HG03439 (cell line): ENCODE data around the gene ARID5B.

Source experiments
- ATAC-seq: cut with Tn5 transposase; IDR thresholded peaks from one replicate; pipeline ENCODE4 v1.9.1; 2021; ENCODE audit warnings: mild to moderate bottlenecking, moderate library complexity; ENCODE audit not compliant: unreplicated experiment

ARID5B gene

DNA sequence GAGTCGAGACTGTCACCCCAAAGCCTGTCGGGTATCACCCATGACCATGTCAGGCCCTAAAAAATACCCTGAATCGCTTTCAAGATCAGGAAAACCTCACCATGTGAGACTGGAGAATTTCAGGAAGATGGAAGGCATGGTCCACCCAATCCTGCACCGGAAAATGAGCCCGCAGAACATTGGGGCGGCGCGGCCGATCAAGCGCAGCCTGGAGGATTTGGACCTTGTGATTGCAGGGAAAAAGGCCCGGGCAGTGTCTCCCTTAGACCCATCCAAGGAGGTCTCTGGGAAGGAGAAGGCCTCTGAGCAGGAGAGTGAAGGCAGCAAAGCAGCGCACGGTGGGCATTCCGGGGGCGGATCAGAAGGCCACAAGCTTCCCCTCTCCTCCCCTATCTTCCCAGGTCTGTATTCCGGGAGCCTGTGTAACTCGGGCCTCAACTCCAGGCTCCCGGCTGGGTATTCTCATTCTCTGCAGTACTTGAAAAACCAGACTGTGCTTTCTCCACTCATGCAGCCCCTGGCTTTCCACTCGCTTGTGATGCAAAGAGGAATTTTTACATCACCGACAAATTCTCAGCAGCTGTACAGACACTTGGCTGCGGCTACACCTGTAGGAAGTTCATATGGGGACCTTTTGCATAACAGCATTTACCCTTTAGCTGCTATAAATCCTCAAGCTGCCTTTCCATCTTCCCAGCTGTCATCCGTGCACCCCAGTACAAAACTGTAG is 191.0 kb downstream of the ARID5B start:
- ATAC-seq = no peak

DNA sequence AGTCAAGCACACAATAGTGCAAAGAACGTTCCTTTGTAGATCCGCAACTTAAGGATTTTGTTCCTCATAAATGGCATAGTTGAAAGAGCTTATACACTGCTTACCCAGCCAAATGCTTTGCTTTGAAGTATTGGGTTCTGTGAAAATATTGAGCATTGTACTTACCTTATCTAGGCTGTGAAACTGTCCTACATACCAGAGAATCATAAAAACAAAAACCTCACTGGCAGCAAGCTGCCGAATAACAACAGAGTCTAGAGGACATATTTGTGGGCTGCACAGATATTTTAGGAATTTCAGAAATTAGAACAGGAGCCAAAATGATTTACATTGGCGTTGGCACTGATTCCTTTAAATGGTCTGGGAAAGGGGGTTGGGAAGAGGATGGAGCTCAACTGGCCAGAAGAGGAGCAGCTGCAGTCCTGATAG is 192.4 kb downstream of the ARID5B start:
- no peak for ATAC-seq

DNA sequence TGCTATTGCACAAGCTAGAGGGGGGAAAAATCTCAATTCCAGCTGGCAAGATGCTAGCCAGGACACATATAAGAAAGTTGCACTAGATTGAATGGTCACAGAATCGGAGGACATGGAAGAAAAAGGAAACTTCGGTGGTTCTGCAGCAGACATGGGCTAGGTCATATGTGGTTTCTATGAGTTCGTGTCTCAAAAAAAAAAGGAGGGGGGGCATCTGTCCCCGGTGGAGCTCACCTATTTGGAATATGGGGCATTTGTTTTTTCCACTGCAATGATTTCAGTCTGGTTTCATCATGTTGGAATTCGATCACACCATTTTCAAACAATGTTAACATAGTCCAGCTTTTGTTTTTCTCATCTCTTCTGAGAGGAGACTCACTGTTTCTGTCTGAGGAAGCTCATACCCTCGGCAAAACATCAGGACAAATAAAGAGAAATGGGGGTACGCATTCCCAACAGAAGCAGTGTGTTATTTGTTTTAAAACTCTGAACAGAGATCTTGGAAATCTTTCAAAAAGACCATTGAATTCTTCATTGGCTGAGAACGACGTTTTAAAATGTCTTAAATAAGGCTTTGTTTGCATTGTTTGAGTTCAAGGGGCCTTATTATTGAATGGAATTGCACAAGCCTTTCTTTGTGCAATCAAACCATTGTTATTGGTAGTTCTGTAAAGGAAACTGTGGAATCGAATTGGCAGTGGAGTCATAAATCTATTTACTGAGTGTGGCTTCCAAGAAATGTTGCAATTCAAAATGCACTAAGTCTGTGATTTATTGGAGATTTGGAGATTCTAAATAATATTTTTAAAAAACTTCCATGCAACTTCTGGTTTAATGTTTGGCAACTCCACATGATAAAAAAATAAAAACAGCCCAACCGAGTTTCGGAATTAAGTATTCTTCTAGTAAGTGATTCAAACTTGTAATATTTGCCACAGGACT is 194.0 kb downstream of the ARID5B start:
- ATAC-seq = no peak

DNA sequence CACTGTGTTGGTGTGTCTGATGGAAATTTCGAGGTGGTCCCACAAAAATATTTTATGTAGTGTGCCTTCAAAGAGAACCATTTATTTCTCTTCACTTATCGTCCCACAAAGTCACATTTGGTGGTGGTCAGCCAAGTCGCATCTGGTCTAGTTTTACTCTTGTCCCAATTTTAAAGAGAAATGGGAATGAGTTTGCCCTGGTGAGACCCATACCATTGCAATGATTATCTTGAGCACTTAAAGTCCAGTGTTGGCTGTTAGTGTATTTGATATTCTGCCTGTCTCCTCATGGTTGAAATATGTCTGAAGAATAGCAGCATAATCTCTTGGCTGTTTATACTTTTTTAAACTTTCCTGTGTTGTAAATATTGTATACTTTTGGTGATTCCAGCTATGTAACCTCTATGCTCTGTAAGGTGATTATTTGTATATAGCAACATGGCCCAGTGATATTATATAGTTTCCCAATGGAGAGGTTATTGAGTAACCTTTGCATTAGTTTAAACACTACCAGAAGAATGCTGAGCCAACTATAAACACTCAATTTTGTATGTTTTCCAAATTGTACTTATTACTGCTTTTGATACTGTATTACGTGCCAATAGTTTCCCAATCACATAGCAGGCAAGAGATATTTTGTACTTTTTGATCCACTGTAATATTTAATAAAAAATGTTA is 194.9 kb downstream of the ARID5B start:
- ATAC-seq = no peak

DNA sequence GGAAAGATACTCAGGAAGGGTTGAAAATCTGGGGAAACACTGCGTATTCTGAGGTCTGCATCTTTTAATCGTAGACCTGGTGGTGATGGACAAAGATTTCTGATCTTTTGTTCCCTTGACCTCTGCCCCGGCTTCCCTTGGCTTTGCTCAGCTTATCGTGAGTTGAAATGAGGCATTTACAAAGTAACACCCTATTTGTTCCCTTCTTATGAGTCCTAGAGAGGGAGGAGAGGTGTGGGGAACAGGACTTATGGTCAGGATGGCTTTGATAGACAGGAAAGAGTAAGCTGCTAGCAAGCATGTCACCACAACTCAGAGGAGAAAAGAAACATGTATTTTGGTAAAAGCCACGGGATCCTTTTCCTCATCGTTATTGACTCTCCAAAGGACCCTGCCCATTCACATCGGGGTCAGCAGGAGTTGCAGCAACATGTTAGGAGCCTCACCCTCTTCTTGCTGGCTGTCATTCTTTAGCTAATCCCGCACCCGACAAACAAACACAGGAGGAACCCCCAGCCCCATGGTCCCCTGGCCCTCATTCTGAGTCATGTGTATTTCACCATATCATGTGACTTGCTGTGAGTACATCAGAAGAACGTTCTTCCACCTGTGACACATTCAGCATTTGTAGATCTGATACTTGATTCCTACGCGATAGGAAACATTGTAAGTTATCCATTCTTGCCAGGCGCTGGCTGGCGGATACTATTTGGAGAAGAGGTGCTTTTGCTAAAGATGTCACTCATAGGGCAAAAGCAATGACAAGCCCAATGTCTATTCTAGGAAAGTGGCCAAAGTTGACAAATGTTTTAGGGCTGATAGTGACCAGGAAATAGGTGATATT is 197.0 kb downstream of the ARID5B start:
- ATAC-seq = no peak

DNA sequence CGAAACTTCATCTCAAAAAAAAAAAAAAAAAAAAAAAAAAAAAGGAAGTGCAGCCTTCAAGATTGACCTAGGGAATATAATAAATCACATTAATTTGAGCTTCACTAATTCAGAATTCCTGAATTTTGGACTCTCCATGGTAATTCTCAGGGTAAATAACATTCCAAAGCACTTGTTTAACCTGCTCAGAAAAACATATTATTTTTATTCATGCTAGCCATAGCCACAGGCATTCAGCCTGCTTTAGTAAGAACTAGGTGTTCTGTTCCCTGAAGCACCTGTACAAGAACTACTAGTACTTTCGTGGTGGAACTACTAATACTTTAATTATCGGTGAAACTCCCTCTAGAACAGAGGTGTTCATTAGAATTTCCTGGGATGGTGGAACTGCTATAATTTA is 197.8 kb downstream of the ARID5B start:
- ATAC-seq = no peak

DNA sequence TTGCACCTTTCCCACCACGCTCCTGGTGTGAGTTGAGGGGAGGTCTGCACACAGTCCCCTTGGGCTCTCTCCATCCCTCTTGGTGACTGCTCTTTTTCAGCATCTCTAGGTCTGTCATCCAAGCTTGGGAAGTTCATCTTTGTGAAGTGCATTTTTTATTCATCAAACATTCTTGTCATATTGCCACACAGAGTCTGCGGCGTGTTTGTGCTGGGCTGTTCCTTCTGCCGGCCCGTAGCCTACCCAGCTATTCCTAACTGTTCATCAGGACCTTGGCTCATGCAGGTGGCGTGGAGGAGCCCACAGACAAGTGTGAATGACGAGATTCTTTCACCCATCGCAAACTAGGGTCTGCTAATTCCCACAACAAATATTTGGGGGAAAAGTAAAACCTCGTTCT is 202.4 kb downstream of the ARID5B start:
- no peak for ATAC-seq

DNA sequence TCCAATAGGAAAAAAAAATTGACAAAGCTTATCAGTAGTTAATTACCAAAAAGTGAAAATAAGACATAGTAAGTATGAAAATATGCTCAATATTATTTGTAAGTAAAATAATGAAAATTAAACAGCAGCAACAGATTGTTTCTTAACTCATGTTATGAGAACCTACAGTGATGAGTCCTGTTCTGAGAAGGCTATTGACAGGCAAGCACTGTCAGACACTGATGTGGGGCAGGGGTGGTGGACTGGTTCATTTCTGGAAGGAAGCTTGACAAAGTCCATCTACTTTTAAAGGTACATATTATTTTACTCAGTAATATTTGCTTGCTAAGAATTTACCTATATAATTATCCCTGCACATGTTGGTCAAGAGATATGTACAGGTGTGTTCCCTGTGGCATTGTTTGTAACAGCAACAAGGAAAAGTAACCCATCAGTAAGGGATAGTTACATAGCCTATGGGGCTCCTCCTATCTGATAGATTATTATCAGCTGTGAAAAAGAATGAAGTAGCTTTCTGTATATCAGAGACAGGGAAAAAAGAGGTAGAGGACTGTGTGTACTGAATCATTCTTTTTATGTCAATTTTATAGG is 205.5 kb downstream of the ARID5B start:
- ATAC-seq = no peak

DNA sequence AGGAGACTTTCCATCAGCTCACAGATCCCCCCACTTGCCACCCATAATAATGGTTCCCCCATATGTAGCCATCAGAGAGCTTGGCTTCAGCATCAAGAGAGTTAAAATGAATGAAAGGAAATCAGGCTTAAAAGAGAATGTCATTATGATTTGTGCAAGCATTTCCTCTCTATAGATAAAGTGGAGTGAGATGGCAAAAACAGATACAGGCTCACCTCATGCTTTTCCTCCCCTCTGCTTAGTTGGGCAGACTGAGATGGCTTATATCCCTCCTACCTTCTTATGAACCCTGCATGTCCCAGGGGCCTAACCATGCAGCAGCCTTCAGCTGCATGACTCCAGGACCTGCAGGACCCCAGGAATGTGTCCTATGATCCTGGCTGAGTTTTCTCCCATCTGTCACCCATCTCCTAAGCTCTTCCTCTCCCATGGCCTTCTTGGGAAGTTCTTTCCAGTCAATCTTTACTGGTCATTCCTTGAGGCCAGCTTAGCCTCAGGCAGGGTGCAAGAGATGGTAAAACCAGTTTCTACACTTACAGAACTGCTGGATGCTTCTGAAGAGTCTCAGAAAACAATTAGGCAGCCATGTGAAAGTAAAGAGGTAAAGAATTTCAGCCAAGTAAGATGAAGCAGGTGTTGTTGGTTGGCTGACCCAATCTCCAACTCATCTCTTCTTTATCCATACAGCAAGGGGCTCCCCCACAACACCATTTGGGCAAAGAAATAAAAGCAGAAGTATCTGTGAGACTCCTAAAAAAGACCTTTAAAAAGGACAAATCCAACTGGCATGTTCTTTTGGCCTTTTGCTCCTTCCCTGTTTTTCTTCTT is 207.5 kb downstream of the ARID5B start:
- ATAC-seq = no peak

DNA sequence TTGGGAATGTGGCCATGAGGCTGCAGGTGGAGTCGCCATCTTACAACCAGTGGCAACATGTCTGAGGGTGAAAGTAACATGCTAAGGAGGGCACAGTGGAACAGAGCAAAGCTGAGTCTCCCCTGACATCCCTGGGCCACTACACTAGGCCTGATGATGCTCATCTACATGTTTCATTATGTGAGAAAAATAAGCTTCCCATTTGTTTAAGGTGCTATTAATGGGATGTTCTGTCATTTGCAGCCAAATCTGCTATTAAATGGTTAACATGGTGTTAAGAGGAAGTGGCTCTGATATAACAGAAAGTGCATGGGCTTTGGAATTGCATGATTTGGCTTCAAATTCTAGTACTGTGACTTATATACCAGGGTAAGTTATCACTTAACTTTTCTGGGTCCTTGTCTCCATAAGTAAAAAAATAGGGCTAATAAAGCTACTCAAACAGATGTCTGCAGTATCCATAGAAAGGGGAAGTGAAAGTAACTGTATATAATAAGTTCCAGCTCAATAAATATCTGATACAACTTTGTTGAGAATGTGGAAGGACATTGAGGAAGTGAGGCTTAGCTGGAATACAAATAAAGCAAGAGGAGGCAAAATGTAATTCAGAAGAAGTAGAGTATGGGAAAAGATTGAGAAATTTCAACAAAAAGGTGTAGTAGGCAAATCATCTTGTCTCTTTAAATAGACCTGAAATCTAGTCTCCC is 208.2 kb downstream of the ARID5B start:
- peak; percentile 71 for ATAC-seq

DNA sequence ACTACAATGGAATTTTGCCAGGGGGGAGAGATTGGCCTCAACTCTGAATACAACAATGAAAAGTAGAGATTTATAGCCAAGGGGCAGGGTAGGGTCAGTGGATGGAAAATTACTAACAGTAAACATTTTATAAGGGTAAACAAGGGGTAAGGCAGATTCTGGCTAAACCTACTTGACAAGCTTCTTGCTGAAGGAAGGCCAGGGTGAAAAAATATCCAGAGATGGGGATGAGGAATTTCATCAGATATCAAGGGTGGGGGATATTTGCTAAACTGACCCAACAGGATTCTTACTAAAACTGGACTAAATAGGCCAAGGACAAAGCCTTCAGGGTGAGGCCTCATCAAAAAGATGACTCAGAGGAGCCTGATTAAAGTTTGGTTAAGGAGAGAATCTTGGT is 210.8 kb downstream of the ARID5B start:
- ATAC-seq = no peak

DNA sequence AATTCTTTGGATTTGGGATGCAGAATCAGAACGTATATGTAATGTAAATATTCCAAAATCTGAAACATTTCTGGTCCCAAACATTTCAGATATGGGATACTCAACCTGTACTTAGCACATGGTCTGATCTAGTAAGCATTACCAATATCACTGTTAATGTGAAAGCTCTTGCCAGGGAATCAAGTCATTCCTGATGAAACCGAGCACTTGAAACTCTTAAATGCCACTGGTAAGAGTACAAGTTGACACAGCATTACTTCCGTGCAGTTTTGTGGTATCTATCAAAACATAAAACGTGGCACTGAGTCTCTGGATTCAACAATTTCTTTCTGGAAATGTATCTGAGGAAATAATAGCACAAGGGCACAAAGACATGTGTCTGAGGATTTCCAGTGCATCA is 211.5 kb downstream of the ARID5B start:
- ATAC-seq = no peak

DNA sequence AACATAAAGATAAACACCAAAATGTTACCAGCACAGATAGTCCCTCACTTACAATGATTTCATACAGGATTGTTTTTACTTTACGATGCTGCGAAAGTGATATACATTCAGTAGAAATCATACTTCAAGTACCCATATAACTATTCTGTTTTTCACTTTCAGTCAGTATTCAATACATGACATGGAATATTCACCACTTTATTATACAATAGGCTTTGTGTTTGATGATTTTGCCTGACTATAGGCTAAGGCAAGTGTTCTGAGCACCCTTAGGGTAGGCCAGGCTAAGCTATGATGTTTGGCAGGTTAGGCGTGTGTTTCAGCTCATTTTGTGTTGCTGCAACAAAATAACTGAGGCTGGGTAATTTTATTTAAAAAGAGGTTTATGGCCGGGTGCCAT is 212.2 kb downstream of the ARID5B start:
- ATAC-seq = no peak

DNA sequence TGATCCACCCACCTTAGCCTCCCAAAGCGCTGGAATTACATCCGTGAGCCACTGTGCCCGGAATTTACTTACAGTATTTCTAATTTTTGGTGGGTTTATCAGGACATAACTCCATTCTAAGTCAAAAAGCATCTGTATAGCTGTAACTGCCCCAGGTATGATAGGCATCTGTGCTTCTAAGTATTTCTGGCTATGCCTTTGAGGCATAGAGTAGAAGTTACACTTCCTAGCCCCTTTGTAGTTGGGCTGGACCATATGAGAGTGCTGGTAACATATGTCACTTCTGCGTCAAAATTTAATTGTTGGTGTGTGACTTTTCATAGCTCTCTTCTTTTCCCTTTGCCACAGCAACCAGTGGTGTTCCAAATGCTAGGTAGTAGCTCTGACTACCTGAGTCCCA is 213.8 kb downstream of the ARID5B start:
- no peak for ATAC-seq

DNA sequence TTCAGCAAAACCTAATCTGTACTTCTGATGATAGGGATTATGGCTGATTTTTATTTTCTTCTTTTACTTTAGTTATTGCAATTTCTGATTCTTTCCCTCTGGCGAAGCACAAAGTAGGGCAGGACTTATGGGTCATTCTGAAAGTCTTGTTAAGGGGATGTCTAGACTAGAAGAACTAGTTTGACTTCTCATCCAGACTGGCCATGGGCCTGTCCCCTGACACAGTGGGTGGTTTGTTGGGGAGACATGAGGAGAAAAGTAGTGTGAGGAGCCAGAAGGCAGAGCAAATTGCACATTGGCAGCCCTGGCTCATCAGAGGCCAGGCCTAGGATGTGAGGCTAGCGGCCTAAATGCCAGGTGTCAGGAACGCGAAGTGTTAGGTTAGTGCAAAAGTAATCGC is 214.3 kb downstream of the ARID5B start:
- no peak for ATAC-seq

DNA sequence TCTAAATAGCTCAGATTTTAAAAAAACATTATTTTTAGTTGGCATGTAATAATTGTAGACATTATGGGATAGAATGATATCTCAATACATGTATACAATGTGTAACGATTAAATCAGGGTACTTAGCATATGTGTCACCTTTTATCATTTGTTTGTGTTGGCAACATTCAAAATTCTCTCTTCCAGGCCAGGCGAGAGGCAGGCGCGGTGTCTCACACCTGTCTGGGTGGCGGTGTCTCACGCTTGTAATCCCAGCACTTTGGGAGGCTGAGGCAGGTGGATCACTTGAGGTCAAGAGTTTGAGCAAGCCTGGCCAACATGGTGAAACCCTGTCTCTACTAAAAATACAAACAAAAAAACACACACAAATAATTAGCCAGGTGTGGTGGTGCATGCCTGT is 215.4 kb downstream of the ARID5B start:
- no peak for ATAC-seq

DNA sequence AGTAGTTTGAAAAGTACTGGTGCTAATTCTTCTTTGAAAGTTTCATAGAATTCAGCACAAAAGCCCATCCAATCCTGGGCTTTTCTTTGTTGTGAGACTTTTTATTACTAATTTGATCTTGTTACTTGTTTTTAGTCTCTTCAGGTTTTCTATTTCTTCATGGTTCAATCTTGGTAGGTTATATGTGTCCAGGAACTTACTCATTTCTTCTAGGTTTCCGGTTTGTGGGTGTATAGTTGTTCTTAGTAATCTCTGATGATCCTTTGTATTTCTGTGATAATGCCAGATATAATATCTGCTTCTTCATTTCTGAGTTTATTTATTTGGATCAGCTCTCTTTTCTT is 219.7 kb downstream of the ARID5B start:
- ATAC-seq = no peak

DNA sequence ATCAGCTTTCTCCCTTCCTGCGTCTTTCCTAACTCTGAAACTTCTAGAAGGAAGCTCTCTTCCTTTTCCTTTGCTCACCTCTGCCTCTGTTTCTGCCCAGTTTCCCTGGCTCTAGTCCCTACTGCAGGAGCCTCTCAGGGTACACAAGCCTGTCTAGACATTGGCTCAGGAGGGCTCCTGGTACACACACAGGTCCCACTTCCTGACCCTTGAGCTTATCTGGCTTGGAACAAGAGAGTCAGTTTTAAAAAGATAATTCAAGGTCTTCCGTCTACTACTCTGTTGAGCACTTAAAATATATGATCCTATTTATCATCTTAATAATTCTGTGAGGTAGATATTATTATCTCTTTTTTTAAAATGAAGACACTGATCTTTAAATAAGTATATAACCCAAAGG is 226.5 kb downstream of the ARID5B start:
- ATAC-seq = no peak

DNA sequence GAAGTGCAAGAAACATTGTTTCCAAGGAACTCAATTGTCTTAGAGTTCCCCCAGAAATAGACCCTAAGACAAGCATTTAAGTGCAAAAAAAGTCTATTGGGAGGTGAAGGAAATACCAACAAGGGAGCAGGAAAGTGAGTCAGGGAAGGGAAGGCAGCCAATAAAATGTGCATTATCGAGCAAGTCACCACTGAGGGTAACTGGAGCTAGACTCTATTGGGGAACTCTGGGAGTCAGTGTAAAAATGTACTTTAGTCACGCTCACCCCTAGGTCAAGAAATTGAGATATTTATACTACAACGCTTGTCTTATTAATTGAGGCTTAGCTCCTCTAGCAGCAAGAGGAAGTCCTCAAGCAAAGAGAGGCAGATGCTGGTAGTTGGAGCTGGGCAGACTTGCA is 229.4 kb downstream of the ARID5B start:
- ATAC-seq = no peak
